HepG2 (cell line): ENCODE measurements around the gene GLB1L. TPM values are rescaled to one million over a fixed set of nuclear protein-coding genes. Genes with fewer than 3 reads are reported as not detected.

Source experiments
- ARNTL ChIP-seq: sonication (generic); formaldehyde crosslinking; IDR thresholded peaks from 2 replicates; pipeline ENCODE4 v1.4.0; 2020; ENCODE audit warnings: mild to moderate bottlenecking, missing genetic modification reagents
- ATM ChIP-seq: fragments of 450-650 bp; IDR thresholded peaks from 2 replicates; pipeline ENCODE4 v1.7.1; 2017; ENCODE audit warnings: mild to moderate bottlenecking, borderline replicate concordance
- BCL3 ChIP-seq: sonication (generic); formaldehyde crosslinking; IDR thresholded peaks from 2 replicates; pipeline ENCODE4 v1.5.1; 2020; ENCODE audit warnings: mild to moderate bottlenecking, missing genetic modification reagents, moderate library complexity
- BCL6 ChIP-seq: IDR thresholded peaks from 2 replicates; pipeline ENCODE4 v1.6.1; 2016; ENCODE audit warnings: missing genetic modification reagents, missing compliant biosample characterization
- CREB3 ChIP-seq: sonication (generic); formaldehyde crosslinking; IDR thresholded peaks from 2 replicates; pipeline ENCODE4 v1.5.0; 2020; ENCODE audit warnings: missing genetic modification reagents
- ETV5 ChIP-seq: IDR thresholded peaks from 2 replicates; pipeline ENCODE4 v1.6.1; 2018; ENCODE audit warnings: missing biosample characterization, missing genetic modification reagents, inconsistent platforms, borderline replicate concordance
- FOXA3 ChIP-seq: IDR thresholded peaks from 2 replicates; pipeline ENCODE4 v1.6.1; 2016; ENCODE audit warnings: missing genetic modification reagents, missing compliant biosample characterization
- HHEX ChIP-seq: IDR thresholded peaks from 2 replicates; pipeline ENCODE4 v1.6.1; 2016; ENCODE audit warnings: control low read depth
- HOXA5 ChIP-seq: sonication (generic); formaldehyde crosslinking; IDR thresholded peaks from 2 replicates; pipeline ENCODE4 v1.4.0; 2020; ENCODE audit warnings: missing genetic modification reagents
- MBNL3 ChIP-seq: fragments of 250-450 bp; sonication (Bioruptor Pico); conservative IDR thresholded peaks from 2 replicates; pipeline ENCODE4 v1.8.0; 2022; ENCODE audit warnings: mild to moderate bottlenecking, inconsistent platforms
- NAIF1 ChIP-seq: sonication (generic); formaldehyde crosslinking; IDR thresholded peaks from 2 replicates; pipeline ENCODE4 v1.5.0; 2020; ENCODE audit warnings: mild to moderate bottlenecking, missing genetic modification reagents, borderline replicate concordance
- SOX5 ChIP-seq: IDR thresholded peaks from 2 replicates; pipeline ENCODE4 v1.6.1; 2016; ENCODE audit warnings: borderline replicate concordance
- SRF ChIP-seq: IDR thresholded peaks from 2 replicates; pipeline ENCODE4 v1.6.1; 2011; ENCODE audit warnings: mild to moderate bottlenecking, low read depth, low read length, moderate library complexity
- ZBTB21 ChIP-seq: sonication (generic); formaldehyde crosslinking; IDR thresholded peaks from 2 replicates; pipeline ENCODE4 v1.4.0; 2020; ENCODE audit warnings: missing genetic modification reagents
- ZFP41 ChIP-seq: sonication (generic); formaldehyde crosslinking; IDR thresholded peaks from 2 replicates; pipeline ENCODE4 v1.4.0; 2020; ENCODE audit warnings: mild to moderate bottlenecking, missing genetic modification reagents, borderline replicate concordance
- ZNF292 ChIP-seq: sonication (generic); formaldehyde crosslinking; IDR thresholded peaks from 2 replicates; pipeline ENCODE4 v1.8.1; 2022; ENCODE audit warnings: mild to moderate bottlenecking, low read depth, missing genetic modification reagents, borderline replicate concordance
- ZNF451 ChIP-seq: sonication (generic); formaldehyde crosslinking; IDR thresholded peaks from 2 replicates; pipeline ENCODE4 v1.5.0; 2020; ENCODE audit warnings: mild to moderate bottlenecking, missing genetic modification reagents
- ZNF687 ChIP-seq: sonication (generic); formaldehyde crosslinking; IDR thresholded peaks from 2 replicates; pipeline ENCODE4 v1.5.1; 2020; ENCODE audit warnings: mild to moderate bottlenecking, missing genetic modification reagents, moderate library complexity
- ZNF773 ChIP-seq: sonication (generic); formaldehyde crosslinking; IDR thresholded peaks from 2 replicates; pipeline ENCODE4 v1.4.0; 2020; ENCODE audit warnings: missing genetic modification reagents, borderline replicate concordance
- polyA plus RNA-seq, 8 experiments: library from polyadenylated mRNA; depleted of rRNA in 3 of 8; stranded (reverse) in 7 of 8; unstranded in 1 of 8; fragments of >200 nt; fragmentation: Illumina TruSeq in 4 of 8; extraction: Trizol in 4 of 8; gene quantifications; 2 replicates each; pipeline versions ENCODE4 v1.2.1 to v1.2.3, GENCODE V29; 2011 to 2016; ENCODE audit warnings: low read depth in 4 of 8, missing spikeins in 1 of 8, mixed read lengths in 1 of 8; ENCODE audit not compliant: insufficient read depth in 1 of 8
- total RNA-seq, 5 experiments: library from RNA; depleted of rRNA; stranded (reverse); fragments of >200 nt; fragmentation: Illumina TruSeq; extraction: Trizol; gene quantifications; 2 replicates each; pipeline ENCODE4 v1.2.3, GENCODE V29; 2016; ENCODE audit warnings: low read depth in 1 of 5
- TF ChIP-seq, protein P1 (sequence below): sonication (generic); formaldehyde crosslinking; conservative IDR thresholded peaks from 2 replicates; pipeline ENCODE4 v1.8.0; 2022; ENCODE audit warnings: mild to moderate bottlenecking, moderate library complexity, missing genetic modification reagents

The GLB1L gene
- total and polyA plus RNA-seq, 2 of the 13 experiments (the other 11 are each of a cell fraction or from before 2014, with no cell fraction given) = 6.8 to 7.3 TPM

DNA sequence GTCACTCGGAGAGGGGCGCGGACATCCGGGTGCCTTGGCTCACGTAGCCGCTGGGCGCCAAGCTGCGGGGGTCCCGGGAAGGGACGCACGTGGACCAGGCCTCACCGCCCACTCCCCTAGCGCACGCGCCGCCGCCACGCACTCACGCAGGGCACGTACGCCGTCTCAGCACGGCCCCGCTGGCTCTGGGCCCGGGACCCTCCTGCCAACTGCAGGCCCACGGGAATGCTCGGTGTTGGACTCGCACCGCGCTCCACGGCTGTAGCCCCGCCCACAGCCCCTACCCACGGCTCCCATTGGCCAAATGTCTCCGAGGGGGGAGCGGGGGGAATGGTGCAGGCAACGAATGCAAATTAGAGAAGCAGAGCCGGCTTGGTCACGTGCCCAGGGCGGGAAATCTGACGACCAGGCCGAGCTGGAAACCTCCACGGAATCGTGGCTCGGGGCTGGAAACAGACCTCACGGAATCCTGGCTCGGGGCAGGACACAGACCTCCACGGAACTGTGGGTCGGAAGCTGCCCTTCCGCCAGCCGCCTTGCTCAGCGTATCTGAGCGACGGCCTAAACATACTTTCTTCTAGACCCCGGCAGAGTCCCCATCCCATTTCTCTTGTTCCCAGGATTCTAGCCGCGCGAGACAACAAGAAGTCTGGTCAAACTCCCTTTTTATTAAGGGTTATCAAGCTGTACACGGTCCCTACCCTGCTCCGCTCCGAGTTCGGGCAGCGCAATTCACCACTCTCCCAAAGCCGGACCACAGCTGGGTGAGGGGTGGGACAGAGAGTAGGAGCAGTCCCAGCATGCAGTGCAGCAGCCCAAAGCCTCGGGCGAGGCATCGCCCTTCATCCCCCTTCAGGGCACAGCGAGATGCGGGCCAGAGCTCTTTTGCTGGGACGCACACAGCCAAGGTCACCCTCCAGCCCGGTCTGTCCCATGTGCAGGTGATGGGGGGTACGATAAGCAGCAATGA lies 26.2 kb downstream of the GLB1L start, which contains the start of gene ABCB6 (continued):
- TF ChIP-seq ZNF687 (CRISPR knock-in tag) (peak; percentile 99), BCL3 (CRISPR knock-in tag) (peak; percentile 94; the same call in 1 of the 2 replicates), CREB3 (CRISPR knock-in tag) (no peak), ZNF292 (no peak), BCL6 (CRISPR knock-in tag) (peak; percentile 68; the same call in 1 of the 2 replicates), NAIF1 (peak; percentile 90; the same call in 1 of the 2 replicates), ZNF773 (CRISPR knock-in tag) (peak; percentile 69; the same call in 1 of the 2 replicates), HOXA5 (CRISPR knock-in tag) (peak; percentile 67; the same call in 1 of the 2 replicates), SOX5 (CRISPR knock-in tag) (peak; percentile 59; the same call in 1 of the 2 replicates), ZNF451 (CRISPR knock-in tag) (peak; percentile 99), ETV5 (CRISPR knock-in tag) (peak; percentile 70), HHEX (CRISPR knock-in tag) (no peak), MBNL3 (CRISPR knock-in tag) (no peak), ATM (no peak), ZFP41 (CRISPR knock-in tag) (peak; percentile 71; the same call in 1 of the 2 replicates), FOXA3 (CRISPR knock-in tag) (peak; percentile 71), ARNTL (CRISPR knock-in tag) (peak; percentile 96), ZBTB21 (CRISPR knock-in tag) (0 out of 2 replicates have a peak, but pooled peaks have one; percentile 19), SRF (no peak)
- TF ChIP-seq, protein P1, sequence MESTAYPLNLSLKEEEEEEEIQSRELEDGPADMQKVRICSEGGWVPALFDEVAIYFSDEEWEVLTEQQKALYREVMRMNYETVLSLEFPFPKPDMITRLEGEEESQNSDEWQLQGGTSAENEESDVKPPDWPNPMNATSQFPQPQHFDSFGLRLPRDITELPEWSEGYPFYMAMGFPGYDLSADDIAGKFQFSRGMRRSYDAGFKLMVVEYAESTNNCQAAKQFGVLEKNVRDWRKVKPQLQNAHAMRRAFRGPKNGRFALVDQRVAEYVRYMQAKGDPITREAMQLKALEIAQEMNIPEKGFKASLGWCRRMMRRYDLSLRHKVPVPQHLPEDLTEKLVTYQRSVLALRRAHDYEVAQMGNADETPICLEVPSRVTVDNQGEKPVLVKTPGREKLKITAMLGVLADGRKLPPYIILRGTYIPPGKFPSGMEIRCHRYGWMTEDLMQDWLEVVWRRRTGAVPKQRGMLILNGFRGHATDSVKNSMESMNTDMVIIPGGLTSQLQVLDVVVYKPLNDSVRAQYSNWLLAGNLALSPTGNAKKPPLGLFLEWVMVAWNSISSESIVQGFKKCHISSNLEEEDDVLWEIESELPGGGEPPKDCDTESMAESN (CRISPR knock-in tag) = peak; percentile 94
